Measurements from ENCODE around the gene ADIRF.
"Not testable (repeated sequence)": the region's sequence is repeated elsewhere in the genome, so short reads cannot be mapped to it uniquely, and the experiment has no call there.

The ADIRF gene

DNA sequence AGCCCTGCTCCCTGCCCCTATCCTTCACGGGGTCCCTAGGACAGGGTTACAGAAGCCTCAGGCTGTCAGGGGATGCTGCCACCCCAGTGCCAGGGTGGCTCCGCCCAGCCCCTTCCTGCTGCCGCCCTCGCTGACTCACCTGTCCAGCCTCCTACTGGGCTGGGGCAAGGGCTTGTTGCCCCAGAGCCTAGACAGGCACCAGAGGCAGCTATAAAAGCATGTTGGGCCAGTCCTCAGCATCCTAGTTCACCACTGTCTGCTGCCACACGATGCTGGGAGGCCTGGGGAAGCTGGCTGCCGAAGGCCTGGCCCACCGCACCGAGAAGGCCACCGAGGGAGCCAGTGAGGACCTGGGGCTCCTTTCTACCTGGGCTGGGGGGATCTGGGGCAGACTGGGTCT lies 51.8 kb downstream of the ADIRF start, which contains the start of gene FAM25A:
FAM25A (plus strand) TSS at position 239 of the 400 bp plus-strand sequence; CDS start at position 270, 31 bp downstream.
- DNase-seq (ENCODE audit: low read depth in 2 of 2): not testable (repeated sequence)
